Subcutaneous abdominal adipose tissue (tissue), 5 donors: ENCODE data around the gene VPS35.
"Not testable (repeated sequence)": the region's sequence is repeated elsewhere in the genome, so short reads cannot be mapped to it uniquely, and the experiment has no call there.

Experiments
- H3K27ac ChIP-seq: one replicate; pipeline ENCODE4 v1.7.0; 2013; ENCODE audit warnings: low read depth, mild to moderate bottlenecking, inconsistent platforms, low read length, moderate library complexity
- H3K27me3 ChIP-seq, 5 donors: one replicate each; pipeline ENCODE4 v1.7.0; 2013; ENCODE audit warnings: low read length in 5 of 5, inconsistent platforms in 1 of 5; ENCODE audit not compliant: control insufficient read depth in 5 of 5, insufficient read depth in 4 of 5
- H3K36me3 ChIP-seq, 5 donors: one replicate each; pipeline ENCODE4 v1.7.0; 2013; ENCODE audit warnings: low read length in 5 of 5; ENCODE audit not compliant: control insufficient read depth in 5 of 5, insufficient read depth in 5 of 5
- H3K4me1 ChIP-seq, 5 donors: one replicate each; pipeline ENCODE4 v1.7.0; 2013; ENCODE audit warnings: low read length in 5 of 5, mild to moderate bottlenecking in 3 of 5, moderate library complexity in 1 of 5; ENCODE audit not compliant: control insufficient read depth in 5 of 5, insufficient read depth in 5 of 5
- H3K4me3 ChIP-seq, 5 donors: one replicate each; pipeline ENCODE4 v1.7.0; 2013; ENCODE audit warnings: low read length in 5 of 5, low read depth in 1 of 5
- H3K9ac ChIP-seq, 5 donors: one replicate each; pipeline ENCODE4 v1.7.0; 2013; ENCODE audit warnings: low read length in 5 of 5, mild to moderate bottlenecking in 4 of 5, moderate library complexity in 3 of 5
- H3K9me3 ChIP-seq, 5 donors: one replicate each; pipeline ENCODE4 v1.7.0; 2013; ENCODE audit warnings: low read length in 5 of 5; ENCODE audit not compliant: control insufficient read depth in 5 of 5
- donor health status: healthy.
- donor health status: healthy.
- donor health status: healthy.
- donor health status: healthy.
- donor health status: healthy.

VPS35 gene

GRCh38 chr16:46693598-46693997 lies 4.6 kb upstream of the VPS35 start:
- Histone ChIP-seq H3K27me3 (no peaks in the 10 kb centered on the region), H3K4me1 (peaks cover 0 to 13% (median 10%) of the 10 kb centered on the region in 5 donors), H3K27ac (no peak overlapping the region), H3K36me3 (no peaks in the 10 kb centered on the region), H3K4me3 (no peak overlapping the region), H3K9me3 (no peaks in the 10 kb centered on the region), H3K9ac (no peak overlapping the region)

GRCh38 chr16:46691726-46692125 lies 2.7 kb upstream of the VPS35 start:
- Histone ChIP-seq H3K27me3 (no peaks in the 10 kb centered on the region), H3K36me3 (no peaks in the 10 kb centered on the region), H3K9ac (no peak overlapping the region), H3K4me3 (no peak overlapping the region), H3K4me1 (peaks cover 0 to 32% (median 28%) of the 10 kb centered on the region in 5 donors), H3K27ac (no peak overlapping the region), H3K9me3 (no peaks in the 10 kb centered on the region)

GRCh38 chr16:46690281-46691178 lies 1.6 kb upstream of the VPS35 start:
- Histone ChIP-seq H3K36me3 (no peaks in the 10 kb centered on the region), H3K9ac (peak overlapping the region in 4 of 5 donors; percentile 72 to 94 (median 91)), H3K4me3 (peak overlapping the region; percentile 87 to 99 (median 95)), H3K9me3 (no peaks in the 10 kb centered on the region), H3K4me1 (peaks cover 0 to 35% (median 28%) of the 10 kb centered on the region in 5 donors), H3K27ac (peak overlapping the region; percentile 91), H3K27me3 (no peaks in the 10 kb centered on the region)

- Histone ChIP-seq H3K9me3 (no peaks in the 10 kb centered on the region), H3K9ac (peak within 1 kb of the TSS; percentile 51 to 94 (median 91)), H3K4me1 (peaks cover 0 to 35% (median 28%) of the 10 kb centered on the region in 5 donors), H3K36me3 (no peaks in the 10 kb centered on the region), H3K4me3 (peak within 1 kb of the TSS; percentile 88 to 99 (median 95)), H3K27me3 (no peaks in the 10 kb centered on the region), H3K27ac (peak within 1 kb of the TSS; percentile 91)
Measured at GRCh38 chr16:46689365-46690280, 645 bp upstream of the VPS35 start, which contains the start of gene ORC6. Gene ORC6 (plus strand): TSS chr16:46689659. CDS start chr16:46689706, 47 bp downstream.

GRCh38 chr16:46688101-46688653 lies 801 bp downstream of the VPS35 start:
- H3K9me3 ChIP-seq: no peaks in the 10 kb centered on the region
- H3K27me3 ChIP-seq: no peaks in the 10 kb centered on the region
- peak overlapping the region; percentile 91 for H3K27ac ChIP-seq
- H3K4me3 ChIP-seq: peak overlapping the region; percentile 88 to 99 (median 95)
- H3K36me3 ChIP-seq: no peaks in the 10 kb centered on the region
- H3K4me1 ChIP-seq: peaks cover 0 to 35% (median 30%) of the 10 kb centered on the region in 5 donors
- peak overlapping the region; percentile 51 to 94 (median 91) for H3K9ac ChIP-seq

- H3K9ac ChIP-seq: peak overlapping the region in 4 of 5 donors; percentile 37 to 94 (median 89)
- H3K27ac ChIP-seq: no peak overlapping the region
- peaks cover 0 to 35% (median 30%) of the 10 kb centered on the region in 5 donors for H3K4me1 ChIP-seq
- H3K9me3 ChIP-seq: no peaks in the 10 kb centered on the region
- H3K36me3 ChIP-seq: no peaks in the 10 kb centered on the region
- H3K27me3 ChIP-seq: no peaks in the 10 kb centered on the region
- H3K4me3 ChIP-seq: peak overlapping the region; percentile 30 to 97 (median 89)
Measured at GRCh38 chr16:46687486-46687885, 1.5 kb downstream of the VPS35 start.

GRCh38 chr16:46686815-46687473 lies 2.0 kb downstream of the VPS35 start:
- Histone ChIP-seq H3K27ac (no peak overlapping the region), H3K4me1 (peaks cover 0 to 35% (median 30%) of the 10 kb centered on the region in 5 donors), H3K9me3 (no peaks in the 10 kb centered on the region), H3K36me3 (peaks cover 0 to 4% (median 0%) of the 10 kb centered on the region in 5 donors), H3K4me3 (peak overlapping the region; percentile 30 to 97 (median 89)), H3K9ac (peak overlapping the region in 2 of 5 donors; percentile 37 to 87), H3K27me3 (no peaks in the 10 kb centered on the region)

- H3K27me3 ChIP-seq, H3K4me3 ChIP-seq, H3K9ac ChIP-seq, H3K27ac ChIP-seq, H3K9me3 ChIP-seq, H3K4me1 ChIP-seq: not testable (repeated sequence)
- peaks cover 19 to 30% (median 24%) of the 10 kb centered on the region in 5 donors for H3K36me3 ChIP-seq
Measured at GRCh38 chr16:46681867-46682266, 7.1 kb downstream of the VPS35 start.

GRCh38 chr16:46677943-46678342 lies 11.0 kb downstream of the VPS35 start:
- not testable (repeated sequence) for H3K9ac ChIP-seq, H3K4me1 ChIP-seq, H3K4me3 ChIP-seq, H3K27ac ChIP-seq, H3K27me3 ChIP-seq, H3K9me3 ChIP-seq
- peaks cover 24 to 58% (median 49%) of the 10 kb centered on the region in 5 donors for H3K36me3 ChIP-seq
